T-helper 2 cell treated with Interferon-gamma antibody and Interleukin-4, amounts not matched to agents 100 ng/mL and 5 ng/mL, for 36 hours (primary cell): ENCODE data around the gene THOC6. TPM values are rescaled to one million over a fixed set of nuclear protein-coding genes. Genes with fewer than 3 reads are reported as not detected.

Source experiments
- intact Hi-C: fragments of 100-400 bp; cut with micrococcal nuclease; formaldehyde crosslinking; loops from one replicate; pipeline ENCODE4 v1.15.1; 2023
- total RNA-seq: library from RNA; stranded (reverse); gene quantifications from 2 replicates; pipeline ENCODE4 v1.2.3, GENCODE V29; 2022

The THOC6 gene
- total RNA-seq, 1 donor from 2014 or later = 65.9 TPM

- intact Hi-C loops = no loop called here
Observed at GRCh38 chr16:2991566-2992261, 32.1 kb upstream of the THOC6 start.

DNA sequence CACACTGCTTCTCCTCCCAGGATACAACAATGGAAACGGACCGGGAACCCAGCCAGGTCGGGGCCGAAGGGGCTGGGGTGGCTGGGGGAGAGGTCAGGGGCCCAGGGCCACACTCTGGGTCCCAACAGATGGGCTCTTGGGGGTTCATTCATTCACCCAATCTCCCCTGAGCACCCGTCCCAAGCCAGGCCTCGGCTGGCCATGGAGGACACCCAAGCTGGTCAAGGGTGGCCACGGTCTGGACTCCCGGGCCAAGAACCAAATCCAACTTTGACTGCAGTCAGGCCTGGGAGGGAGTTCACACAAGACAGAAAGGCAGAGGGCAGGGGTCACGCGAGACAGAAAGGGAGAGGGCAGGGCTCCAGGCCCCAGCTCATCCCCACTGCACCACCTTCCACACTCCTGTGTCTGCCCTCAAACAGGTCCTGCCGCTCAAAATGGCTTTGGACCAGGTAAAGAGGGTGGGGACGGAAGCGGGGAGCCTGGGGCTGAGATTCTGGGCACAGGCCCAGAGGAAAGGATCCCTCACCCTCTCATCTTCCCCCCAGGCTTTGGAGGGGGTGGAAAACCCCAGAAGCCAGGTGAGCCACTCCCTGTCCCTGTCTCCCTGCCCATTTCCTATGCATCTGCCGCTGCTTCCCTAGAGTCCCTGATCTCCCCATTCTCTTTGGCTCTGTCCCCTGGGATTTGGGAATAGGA, 31.3 kb upstream of the THOC6 start:
- intact Hi-C loops = no loop called here

- intact Hi-C loops = no loop called here
Observed at GRCh38 chr16:2996298-2996697, 27.5 kb upstream of the THOC6 start.

GRCh38 chr16:2999929-3000328, 23.9 kb upstream of the THOC6 start:
- intact Hi-C loops = no loop called here

DNA sequence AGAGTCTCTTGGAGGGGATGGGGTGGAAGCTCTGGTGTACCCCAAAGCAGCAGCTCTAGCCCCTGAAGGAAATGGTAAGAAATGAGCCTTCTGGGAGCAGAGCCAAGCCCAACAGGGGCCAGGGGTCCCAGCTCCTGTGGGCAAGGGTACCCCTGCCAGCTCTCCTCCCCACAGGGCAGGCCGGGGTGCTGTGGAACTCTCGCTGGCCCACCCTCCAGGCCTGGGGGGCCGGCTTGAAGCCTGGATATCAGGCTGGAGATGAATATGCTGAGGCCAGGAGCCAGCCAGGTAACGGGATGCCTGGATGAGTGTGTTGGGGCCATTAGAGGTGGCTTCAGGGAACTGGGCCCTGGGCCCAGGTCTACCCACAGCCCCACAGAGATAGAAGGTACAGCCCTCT, 23.3 kb upstream of the THOC6 start:
- intact Hi-C loops = no loop called here

- intact Hi-C loops = no loop called here
Observed at GRCh38 chr16:3001316-3001715, 22.5 kb upstream of the THOC6 start.

GRCh38 chr16:3003582-3004270, 20.1 kb upstream of the THOC6 start:
- intact Hi-C loops = loop anchor here (1.0 kb wide), 1 partner anchor 17 kb away; the partner anchor contains the start of gene TNFRSF12A

GRCh38 chr16:3004319-3004718, 19.5 kb upstream of the THOC6 start:
- intact Hi-C loops = loop anchor here (1.0 kb wide), 1 partner anchor 16 kb away; the partner anchor contains the start of gene TNFRSF12A

- intact Hi-C loops = loop anchor here (1.0 kb wide), 1 partner anchor 15 kb away; the partner anchor contains the start of gene TNFRSF12A
Observed at GRCh38 chr16:3004781-3005284, 19.0 kb upstream of the THOC6 start.

- intact Hi-C loops = no loop called here
Observed at GRCh38 chr16:3007059-3007956, 16.5 kb upstream of the THOC6 start.

DNA sequence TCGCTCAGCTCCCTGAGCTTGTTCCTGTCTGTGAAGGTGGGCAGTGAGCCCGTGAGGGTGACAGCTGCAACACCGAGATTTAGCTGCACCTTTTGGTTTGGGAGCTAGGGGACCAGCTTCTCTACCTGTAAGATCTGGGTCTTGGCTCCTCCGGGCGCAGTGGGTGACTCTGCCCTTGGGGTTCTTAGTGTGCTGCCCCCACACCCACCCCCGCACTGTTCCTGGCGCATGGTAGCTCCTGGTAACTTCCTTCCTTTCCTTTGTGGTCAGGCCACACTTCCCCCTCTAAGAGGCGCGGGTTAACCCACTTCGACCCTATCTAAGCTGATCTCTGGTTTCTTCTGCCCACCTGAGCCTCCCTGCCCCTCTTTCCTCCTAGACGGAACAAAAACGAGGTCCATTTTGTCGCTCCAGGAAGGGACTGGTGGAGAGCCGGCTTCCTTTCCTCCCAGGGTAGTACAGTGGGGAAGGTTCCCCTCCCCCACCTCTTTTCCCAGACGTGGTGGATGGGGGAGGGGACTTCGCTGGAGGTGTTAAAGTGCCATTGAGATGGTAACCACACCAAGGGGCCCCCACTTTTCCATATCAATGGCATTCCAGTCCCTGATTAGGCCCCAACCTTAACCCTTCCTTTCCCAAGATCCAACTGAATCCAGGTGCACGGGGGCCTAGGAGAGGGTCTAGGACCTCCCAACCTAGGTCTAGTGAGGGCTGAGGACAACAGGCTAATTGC, 15.7 kb upstream of the THOC6 start:
- intact Hi-C loops = no loop called here

DNA sequence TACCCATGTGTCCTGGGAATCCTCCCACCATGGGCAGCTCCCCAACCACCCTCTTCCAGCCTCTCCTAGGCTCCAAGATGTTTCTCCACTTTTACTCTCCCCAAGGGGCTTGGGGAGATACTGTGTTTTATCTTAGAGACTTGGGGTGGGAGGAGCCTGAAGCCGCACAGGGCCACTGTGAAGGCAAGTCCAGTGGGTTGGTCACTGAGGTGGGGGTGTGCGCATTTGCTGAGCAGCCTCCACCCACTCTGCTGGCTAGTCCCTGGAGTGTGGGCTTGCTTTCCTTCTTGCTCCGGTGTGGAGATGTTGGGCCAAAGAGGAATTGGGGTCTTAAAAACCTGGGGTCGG, 15.2 kb upstream of the THOC6 start:
- intact Hi-C loops = no loop called here

GRCh38 chr16:3009568-3010390, 14.1 kb upstream of the THOC6 start:
- intact Hi-C loops = no loop called here

DNA sequence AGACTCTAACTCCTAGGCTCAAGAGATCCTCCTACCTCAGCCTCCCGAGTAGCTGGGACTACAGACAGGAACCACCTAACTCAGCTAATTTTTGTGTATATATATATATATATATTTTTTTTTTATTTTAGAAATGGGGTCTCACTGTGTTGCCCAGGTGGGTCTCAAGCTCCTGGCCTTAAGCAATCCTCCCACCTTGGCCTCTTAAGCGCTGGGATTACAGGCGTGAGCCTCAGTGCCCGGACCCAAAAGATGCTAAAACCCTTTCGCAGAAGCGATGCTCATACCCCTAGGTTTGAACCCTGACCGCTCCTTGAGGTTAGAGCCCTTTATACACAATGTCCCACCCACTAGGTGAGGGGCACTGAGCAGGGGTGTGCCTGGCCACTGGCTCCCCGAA, 13.3 kb upstream of the THOC6 start:
- intact Hi-C loops = no loop called here

GRCh38 chr16:3012246-3012645, 11.6 kb upstream of the THOC6 start:
- intact Hi-C loops = no loop called here

DNA sequence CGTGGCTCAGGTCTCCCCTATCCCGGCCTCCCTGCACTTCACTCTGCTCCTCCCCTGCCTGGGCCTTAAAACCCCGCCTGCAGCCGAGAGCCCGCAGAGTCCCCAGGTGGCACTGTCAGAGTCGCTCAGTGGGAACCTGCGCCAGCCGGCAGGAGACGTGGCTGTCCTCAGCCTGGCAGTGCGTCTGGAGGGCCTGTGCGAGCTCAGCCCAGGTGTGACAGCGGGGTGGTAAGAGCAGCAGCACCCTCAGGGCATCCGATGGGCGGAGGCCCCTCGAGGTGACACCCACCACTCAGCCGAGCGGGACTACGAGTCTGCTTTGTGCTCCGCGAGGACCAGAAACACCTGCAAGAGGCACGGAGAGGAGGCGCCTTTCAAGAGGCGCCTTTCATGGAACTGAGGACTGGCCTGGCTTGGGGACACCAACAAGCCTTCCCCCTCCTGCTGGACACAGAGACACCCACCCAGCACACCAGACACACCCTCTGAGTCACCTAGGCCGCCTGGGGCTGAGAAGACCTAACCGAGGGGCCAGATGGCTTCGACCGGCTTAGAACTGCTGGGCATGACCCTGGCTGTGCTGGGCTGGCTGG, 10.9 kb upstream of the THOC6 start, which contains the start of gene CLDN9:
CLDN9 (plus strand) TSS at position 96 of the 593 bp plus-strand sequence; CDS start at position 536, 440 bp downstream.
- intact Hi-C loops = no loop called here

DNA sequence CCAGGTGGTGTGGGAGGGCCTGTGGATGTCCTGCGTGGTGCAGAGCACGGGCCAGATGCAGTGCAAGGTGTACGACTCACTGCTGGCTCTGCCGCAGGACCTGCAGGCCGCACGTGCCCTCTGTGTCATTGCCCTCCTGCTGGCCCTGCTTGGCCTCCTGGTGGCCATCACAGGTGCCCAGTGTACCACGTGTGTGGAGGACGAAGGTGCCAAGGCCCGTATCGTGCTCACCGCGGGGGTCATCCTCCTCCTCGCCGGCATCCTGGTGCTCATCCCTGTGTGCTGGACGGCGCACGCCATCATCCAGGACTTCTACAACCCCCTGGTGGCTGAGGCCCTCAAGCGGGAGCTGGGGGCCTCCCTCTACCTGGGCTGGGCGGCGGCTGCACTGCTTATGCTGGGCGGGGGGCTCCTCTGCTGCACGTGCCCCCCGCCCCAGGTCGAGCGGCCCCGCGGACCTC, 10.3 kb upstream of the THOC6 start:
- intact Hi-C loops = no loop called here

- intact Hi-C loops = no loop called here
Observed at GRCh38 chr16:3013998-3014690, 9.7 kb upstream of the THOC6 start.
